LoVo (cell line): ENCODE measurements around the gene UBTF.
A peak's percentile ranks its signal among the peaks of the same experiment; 100 is the strongest.

ENCODE experiments used
- DNase-seq: peaks from one replicate; pipeline ENCODE4 v3.0.0-alpha.2; 2016; ENCODE audit warnings: low spot score

The UBTF gene, protein sequence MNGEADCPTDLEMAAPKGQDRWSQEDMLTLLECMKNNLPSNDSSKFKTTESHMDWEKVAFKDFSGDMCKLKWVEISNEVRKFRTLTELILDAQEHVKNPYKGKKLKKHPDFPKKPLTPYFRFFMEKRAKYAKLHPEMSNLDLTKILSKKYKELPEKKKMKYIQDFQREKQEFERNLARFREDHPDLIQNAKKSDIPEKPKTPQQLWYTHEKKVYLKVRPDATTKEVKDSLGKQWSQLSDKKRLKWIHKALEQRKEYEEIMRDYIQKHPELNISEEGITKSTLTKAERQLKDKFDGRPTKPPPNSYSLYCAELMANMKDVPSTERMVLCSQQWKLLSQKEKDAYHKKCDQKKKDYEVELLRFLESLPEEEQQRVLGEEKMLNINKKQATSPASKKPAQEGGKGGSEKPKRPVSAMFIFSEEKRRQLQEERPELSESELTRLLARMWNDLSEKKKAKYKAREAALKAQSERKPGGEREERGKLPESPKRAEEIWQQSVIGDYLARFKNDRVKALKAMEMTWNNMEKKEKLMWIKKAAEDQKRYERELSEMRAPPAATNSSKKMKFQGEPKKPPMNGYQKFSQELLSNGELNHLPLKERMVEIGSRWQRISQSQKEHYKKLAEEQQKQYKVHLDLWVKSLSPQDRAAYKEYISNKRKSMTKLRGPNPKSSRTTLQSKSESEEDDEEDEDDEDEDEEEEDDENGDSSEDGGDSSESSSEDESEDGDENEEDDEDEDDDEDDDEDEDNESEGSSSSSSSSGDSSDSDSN

DNA sequence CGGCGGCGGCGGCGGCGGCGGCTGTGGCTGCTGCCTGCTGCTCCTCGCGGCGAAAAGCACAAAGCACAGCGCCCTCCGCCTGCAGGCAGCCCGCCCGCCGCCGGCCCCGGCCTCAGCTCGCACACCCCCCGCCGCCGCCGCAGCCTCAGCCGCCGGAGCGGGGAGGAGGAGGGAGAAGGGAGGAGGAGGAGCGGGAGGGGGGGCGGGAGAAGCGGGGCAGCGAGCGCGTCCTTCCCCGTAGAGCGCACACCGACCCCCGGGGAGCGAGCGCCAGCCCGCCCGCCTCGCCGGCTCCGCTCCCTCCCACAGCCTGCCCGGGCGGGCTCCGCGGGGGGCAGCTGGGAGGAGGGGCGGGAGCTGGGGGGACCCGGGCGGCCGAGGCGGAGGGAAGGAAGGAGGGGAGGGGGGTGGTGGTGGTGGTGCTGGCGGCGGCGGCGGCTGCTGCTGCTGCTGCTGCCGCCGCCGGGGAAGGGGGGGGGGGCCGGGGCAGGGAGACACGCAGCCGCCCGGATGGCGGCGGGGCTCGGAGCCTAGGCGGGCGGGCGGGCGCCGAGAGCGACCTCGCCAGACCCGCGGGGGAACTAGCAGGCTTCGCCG is at the start of gene UBTF:
TSS of gene UBTF (minus strand) at position 60 of the 597 bp plus-strand sequence. CDS start 1,446 bp downstream, outside the sequence.
- DNase-seq, result peak; percentile 47

DNA sequence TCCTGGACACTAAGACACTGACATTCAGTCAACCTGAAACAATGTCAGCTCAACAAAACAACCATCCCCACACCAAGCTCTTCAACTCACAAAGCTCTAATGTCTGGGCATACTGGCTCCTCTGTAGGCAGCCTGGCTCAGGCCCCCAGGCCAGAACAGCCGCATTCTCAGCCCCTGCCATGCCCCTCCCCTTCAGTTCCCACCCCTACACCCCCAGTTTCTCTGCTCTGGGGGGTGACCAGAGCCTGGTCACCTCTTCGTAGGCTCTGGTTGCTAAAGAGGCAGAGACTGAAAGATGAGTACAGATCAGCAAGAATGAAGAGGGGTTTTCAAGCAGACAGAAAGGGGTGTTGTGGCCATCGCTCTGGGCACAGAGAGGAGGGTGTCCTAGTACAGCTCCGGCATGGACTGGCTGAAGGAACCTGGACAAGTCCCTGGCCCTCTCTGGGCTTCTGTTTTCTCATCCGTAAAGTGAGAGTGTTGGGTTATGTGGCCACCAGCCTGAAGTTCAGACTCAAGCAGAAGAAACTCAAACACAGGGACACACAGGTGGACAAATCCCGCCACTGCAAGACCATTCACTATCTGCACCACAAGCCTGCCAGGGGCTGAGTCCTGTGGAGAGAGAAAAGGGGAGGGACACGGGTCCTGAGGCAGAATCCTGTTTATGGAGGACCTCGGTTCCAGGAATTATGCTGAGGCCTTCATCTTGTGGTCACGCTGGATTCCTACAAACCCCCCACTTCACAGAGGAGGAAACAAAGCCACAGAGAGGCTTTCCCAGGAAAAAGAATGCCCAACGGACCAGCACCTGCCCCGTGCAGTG is 49.4 kb upstream of the UBTF start:
- DNase-seq, result no peak

DNA sequence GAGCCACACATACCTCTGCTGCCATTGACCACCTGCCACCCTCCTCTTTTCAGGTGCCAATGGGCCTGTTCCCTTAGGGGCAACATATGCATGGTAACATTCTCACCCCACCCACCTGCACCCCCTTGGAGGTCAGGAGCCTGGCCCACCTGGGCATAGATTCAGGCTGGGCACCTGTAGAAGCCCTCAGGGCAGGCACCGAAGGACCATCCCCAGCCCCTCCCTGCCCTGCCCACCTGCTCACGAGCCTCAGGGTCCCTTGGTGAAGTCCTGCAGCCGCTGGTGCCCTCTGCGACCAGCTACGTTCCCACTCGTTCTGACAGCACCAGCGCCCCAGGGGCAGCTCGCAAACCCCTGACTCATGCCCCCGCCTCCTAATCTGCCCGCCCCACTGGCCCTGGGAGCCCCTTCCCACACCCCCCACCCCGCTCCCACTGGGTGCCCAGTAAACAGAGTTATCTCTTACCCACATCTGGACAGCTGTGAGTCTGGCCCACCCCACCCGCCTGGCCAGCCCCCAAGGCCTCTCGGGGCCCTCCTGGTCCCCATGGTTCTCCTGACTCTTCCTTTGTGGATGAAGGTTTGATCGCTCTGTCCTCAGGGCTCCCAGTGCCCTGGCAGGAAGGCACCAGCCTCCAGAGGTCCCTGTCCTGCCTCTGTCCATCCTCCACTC is 48.5 kb upstream of the UBTF start, which contains the start of gene SLC4A1:
TSS of gene SLC4A1 (minus strand) at position 318 of the 673 bp plus-strand sequence. CDS start 5,269 bp downstream, outside the sequence.
- no peak for DNase-seq

DNA sequence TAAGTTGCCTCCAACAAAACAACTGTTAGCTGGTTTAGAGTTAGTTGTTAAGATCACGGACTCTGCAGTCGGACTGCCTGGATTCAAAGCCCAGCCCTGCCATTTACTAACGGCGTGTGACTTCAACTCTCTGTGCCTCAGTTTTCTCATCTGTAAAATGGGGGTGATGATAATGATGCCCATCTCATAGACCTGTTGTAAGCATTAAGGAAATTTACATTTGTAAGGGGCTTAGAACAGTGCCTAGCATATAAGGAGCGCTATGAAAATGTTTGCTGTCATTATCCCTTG is 47.6 kb upstream of the UBTF start:
- DNase-seq, result no peak

DNA sequence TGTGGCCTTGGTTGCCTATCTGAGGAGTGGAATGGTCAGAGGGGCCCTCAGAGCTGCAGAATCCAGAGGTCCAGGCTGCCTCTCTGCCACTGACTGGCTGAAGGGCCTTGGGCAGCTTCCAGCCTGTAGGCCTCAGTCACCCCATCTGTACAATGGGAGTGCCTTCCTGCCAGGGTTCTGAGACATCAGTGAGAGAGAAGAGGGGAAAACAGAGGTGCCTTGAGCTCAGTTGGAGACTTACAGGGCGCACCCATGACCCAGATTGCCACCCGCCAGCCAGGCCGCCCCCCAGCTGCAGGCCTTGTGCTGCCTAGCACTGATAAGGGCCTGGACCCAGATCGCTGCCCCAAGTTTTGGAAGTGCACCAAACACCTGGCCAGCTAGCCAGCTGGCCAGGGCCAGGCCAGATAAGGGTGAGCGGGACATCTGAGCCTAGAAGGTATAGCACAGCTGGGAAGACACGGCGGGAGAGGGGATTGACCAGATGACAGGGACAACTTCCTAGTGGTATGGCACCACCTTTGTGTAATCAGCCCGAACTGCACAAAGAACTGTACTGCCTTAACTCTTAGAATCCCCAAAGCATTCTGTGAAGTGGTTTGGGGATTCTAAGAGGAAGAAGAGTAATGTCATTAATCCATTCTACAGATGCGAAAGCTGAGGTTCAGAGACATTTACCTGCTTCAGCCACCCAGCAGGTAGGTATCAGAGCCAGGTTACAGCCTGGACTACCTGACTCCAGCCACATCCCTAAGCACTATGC is 47.1 kb upstream of the UBTF start:
- DNase-seq, result no peak

DNA sequence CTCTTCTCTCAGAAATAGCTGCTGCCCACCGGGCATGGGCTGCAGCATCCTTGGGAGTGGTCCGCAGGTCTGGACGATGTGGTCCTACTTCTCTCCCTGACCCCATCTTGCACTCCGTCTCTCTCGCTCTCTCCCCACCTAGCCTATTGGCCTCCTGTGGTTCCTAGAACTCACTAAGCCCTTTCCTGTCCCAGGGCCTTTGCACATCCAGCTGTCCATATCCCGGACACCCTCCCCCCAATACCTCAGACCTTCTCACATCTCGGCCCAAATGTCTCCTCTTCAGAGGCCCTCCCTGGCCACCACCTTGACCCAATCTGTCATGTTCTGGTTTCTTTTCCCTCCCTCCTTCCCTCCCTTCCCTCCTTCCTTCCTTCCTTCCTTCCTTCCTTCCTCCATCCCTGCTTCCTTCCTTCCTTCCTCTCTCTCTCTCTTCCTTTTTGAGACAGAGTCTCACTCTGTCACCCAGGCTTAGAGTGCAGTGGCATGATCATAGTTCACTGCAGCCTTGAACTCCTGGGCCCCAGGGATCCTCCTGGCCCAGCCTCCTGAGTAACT is 43.9 kb upstream of the UBTF start:
- DNase-seq, result no peak

DNA sequence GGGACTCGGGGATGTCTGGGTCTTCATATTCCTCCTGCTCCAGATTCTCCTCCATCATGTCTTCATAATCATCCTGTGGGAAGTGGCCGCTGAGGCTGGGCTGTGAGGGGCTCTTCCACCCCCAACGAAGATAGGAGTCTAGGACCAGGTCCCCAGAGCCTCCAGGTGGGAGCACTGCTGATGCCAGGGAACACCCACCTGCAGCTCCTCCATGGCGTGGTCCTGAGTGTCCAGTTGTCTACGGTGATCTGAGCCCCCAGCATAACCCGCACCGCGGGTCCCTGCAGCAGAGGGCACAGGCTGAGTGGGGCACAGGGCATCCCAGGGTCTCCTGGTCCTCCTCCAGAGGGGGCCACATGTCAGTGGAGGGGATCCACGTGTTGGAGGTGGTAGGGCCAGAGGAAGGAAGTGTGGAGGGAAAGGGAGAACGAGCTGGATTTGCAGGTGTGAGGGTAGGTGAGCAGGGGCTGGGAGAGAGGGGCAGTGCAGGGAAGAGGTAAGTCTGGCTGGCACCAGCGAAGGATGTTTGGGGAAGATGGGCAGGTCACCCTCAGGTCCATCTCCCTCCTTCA is 43.3 kb upstream of the UBTF start:
- DNase-seq, result no peak

DNA sequence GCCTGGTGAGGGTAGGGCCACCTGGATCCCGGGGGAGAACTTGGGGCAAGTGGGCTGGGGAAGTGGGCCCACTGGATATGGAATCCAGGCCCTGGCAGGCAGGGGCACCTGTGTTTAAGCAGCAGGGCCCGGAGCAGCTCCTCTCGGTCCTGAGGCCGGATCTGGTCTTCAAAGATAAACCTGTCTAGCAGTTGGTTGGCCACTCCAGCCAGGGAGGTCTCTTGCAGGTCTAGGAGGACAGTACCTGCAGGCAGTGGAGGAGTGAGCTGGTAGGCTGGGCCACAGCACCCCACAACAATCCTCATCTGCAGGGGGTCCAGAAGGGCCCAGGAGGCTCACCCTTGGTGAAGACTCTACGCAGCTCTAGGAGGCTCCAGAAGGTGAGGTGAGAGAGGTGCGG is 40.8 kb upstream of the UBTF start:
- no peak for DNase-seq

DNA sequence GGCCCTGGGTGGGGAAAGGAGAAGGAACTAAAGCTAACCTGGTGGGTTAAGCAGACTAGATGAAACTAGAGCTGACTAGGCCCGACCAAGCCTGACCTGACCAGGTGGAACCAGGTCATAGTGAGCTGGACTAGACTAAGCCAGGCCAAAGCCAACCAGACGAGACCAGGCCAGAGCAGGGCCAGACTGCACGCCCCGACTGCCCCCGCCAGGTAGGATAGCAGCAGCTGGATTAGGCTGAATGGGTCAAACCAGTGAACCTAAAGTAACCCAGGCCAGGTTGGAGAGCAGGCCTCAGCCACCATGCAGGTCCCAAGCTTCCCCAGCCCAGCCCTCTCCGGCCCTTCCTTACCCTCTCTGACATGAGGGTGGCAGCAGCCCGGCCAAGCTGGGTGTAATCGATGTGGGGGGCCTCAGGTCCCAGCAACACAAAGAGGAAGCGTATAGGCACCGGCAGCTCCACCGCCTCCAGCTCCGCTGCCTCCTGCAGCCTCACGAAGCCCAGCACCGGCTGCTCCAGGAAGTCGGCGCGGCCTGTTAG is 39.4 kb upstream of the UBTF start:
- DNase-seq, result no peak

DNA sequence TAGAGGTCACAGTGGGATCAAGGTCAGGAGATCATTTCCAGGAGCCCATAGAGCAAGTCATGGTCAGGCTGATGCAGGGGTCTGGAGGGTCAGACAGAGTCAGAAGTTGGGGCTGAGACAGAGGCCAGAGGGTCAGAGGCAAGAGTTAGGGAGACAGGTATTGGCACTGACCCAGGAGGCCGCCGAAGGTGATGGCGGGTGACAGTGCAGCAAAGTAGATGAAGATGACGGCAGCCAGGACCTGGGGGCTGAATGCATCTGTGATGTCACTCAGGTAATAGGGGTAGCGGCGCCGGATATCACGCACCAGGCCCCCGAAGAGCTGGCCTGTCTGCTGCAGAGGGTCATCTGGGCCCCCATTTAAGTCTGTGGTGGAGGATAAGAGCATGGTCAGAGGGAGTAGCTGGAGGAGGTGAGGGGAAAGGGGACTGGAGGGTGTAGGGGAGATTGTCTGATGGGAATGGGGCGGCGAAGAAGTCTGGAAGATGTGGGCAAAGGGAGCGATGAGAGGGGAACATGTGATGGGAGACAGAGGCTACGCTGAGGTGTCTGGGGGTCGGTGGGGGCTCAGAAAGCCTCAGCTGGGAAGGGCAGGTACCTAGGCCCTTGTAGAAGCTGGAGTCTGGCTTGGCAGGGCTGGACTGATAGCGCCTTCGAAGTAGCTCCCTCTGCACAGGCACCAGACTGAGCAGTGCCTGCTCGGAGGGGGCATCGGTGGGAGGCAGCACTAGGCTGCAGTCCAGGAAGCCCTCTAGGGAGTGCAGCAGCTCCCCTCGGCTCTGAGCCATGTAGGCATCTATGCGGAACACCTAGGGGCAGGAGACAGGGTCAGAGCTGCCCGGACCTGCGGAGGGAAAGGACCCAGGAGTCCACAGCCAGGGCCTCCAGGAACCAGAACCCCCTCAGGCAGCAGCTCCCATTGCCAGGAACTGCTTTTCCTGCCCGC is 38.6 kb upstream of the UBTF start:
- no peak for DNase-seq

DNA sequence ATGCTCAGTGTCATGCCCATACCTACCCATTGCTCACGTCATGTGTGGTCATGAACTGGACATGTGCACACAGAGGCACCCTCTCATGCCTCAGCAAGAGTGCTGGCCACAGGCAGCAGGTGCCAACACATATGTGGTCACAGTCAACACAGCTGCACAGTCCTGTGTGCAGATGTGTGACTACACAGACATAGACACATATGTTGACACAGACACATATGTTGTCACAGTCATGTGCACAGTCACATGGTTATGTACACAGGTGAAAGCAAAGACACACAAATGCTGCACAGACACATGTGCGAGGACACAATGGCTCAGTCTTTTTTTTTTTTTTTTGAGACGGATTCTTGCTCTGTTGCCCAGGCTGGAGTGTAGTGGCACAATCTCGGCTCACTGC is 37.2 kb upstream of the UBTF start:
- DNase-seq, result no peak

DNA sequence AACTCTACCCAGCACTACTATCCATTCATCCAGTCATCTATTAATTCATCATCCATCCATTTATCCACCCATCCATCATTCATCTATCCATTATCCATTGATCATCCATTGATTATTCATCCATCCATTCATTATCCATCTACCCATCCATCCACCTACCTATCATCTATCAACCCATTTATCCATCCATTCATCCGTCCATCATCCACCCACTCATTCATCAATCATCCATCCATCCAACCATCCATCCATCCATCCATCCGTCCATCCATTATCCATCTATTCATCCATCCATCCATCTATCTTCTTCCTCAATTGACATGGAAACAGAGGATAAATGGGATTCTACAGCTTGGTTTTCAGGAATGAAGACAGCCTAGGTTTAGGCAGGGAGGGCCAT is 36.4 kb upstream of the UBTF start:
- no peak for DNase-seq

DNA sequence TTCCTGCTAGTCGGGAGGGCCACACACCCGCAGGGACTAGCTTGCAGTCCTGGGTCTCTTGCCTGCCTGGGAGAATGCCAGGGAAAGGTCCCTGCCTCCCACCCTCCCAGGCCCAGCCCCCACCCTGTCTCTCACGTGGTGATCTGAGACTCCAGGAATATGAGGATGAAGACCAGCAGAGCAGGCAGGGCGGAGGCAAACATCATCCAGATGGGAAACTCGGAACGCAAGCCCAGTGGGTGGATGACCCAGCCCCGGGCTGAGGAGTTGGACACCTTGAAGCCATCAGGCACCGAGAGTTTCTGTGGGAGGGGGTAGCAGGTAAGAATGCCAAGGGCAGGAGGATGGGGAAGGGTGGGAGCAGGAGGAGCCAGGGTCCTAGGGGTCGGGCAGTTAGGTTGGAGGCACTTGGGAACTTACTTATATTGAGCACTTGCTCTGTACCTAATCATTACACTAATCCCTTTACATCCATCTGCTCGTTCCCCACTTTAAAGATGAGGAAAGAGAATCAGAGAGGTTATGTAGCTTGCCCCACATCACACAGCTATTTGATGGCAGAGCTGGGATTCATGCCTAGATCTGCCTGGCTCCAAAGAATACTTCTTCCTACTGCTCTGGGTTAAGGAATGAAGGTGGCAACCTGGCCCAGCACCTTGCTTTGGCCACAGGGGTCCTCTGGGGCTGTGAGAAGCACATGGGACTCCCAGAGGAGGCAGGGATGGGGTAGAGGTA is 35.1 kb upstream of the UBTF start:
- no peak for DNase-seq

DNA sequence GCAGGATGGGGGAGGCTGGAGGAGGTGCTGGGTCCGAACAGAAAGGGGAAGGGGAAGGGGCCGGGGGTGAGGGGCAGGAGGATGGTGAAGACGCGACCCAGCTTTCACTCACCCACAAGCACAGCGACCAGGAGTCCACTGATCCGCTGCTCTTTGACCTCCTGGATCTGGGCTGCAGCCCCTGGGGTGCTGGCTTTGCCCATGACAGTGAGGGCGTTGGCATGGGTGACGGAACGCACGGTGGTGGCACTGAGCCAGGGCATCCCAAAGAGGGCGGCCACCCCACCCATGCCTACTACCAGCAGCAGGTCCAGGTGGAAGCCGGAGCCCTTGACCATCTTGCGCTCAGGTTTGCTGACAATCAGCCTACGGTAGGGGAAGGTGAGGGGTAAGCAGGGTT is 33.5 kb upstream of the UBTF start:
- DNase-seq, result no peak

DNA sequence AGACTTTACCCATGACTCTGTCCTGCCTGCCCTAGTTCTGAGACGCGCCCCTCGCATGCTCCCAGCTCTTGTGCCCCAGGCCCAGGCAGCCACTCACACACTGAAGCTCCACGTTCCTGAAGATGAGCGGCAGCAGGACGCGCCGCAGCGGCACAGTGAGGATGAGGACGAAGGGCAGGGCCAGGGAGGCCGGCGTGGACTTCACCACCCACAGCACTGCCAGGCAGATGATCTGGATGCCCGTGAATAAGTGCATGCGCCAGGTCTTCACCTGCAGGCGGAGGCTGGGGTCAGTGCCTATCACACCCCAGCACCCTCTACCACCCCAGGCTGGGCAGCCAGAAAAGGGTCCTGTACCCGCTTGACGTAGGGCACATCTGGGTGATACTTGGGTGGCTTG is 31.6 kb upstream of the UBTF start:
- no peak for DNase-seq

DNA sequence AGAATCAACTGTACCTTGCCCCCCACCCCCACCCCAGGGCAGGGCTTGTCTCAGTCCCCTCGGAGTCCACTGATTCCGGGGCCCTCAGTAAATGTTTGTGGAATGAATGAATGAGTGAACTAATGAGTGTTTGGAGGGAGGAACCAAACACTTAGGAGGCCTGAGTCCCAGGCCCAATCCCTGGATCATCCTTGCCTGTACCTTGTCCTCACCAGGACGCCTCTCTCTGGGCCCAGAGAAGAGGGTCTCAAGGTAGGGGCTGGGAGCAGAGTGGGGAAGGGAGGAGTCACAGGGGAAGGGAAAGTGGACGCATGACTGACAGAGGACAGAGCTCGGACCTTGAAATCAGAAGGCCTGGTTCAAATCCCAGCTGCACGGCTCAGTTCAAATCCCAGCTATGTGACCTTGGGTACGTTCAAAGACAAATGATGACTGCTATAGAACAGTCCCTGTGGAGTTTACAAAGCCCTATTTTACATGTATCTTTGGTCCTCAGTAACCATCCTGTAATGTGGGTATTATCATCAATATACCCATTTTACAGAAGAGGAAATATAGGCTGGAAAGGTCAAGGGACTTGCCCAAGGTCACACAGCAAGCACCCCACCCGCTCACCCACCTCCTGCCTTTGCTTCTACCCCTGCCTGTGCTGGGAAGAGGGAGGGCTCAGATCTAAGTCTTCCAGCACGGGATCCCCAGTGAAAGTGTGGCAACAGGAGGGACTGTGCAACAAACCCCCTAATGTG is 30.2 kb upstream of the UBTF start:
- DNase-seq, result no peak
